Endothelial cell of umbilical vein (primary cell): ENCODE data around the gene TACSTD2. TPM values are rescaled to one million over a fixed set of nuclear protein-coding genes. Genes with fewer than 3 reads are reported as not detected.
A peak's percentile ranks its signal among the peaks of the same experiment; 100 is the strongest.

Source experiments
- BruUV-seq: library from RNA; stranded (reverse); fragments of 400-500 nt; replicated peaks from 2 replicates; lab custom pipeline; 2021; lab: Mats Ljungman, UMichigan
- CTCF ChIA-PET: fragments of 300-600, 350-600 bp; sonication (Branson Sonifier 250); formaldehyde crosslinking; loops from one replicate; lab custom pipeline; 2021; ENCODE audit warnings: antibody characterized with exemption, inconsistent platforms; lab: Charles Lee
- POLR2A ChIA-PET: fragments of 300-600, 350-600 bp; sonication (Branson Sonifier 250); formaldehyde crosslinking; loops from one replicate; lab custom pipeline; 2021; ENCODE audit warnings: antibody characterized with exemption, inconsistent platforms; lab: Charles Lee
- DNase-seq: peaks from one replicate; pipeline ENCODE4 v3.0.0-alpha.2; 2011; ENCODE audit warnings: low read depth, low spot score
- FAIRE-seq: peaks from 2 replicates; lab custom pipeline; 2011; peaks lifted over from hg19 to GRCh38; lab: Jason Lieb, UNC
- H2AFZ ChIP-seq: 2 replicates; pipeline ENCODE4 v1.6.0; 2012; ENCODE audit warnings: low read depth, low read length, control low read depth, inconsistent platforms
- H3K27ac ChIP-seq: 2 replicates; pipeline ENCODE4 v1.5.1; 2011; ENCODE audit warnings: low read depth, mild to moderate bottlenecking, control low read depth, low read length, moderate library complexity; ENCODE audit not compliant: insufficient read depth
- H3K27me3 ChIP-seq, 2 experiments: 2 replicates each; pipeline versions ENCODE4 v1.6.0 to v1.6.1; 2011; ENCODE audit warnings: low read length in 2 of 2, mixed read lengths in 1 of 2; ENCODE audit not compliant: control insufficient read depth in 2 of 2, insufficient read depth in 2 of 2
- H3K36me3 ChIP-seq, 2 experiments: 2 replicates in 1 of 2; 3 replicates in 1 of 2; pipeline ENCODE4 v1.5.1; 2011; ENCODE audit warnings: low read length in 2 of 2, mild to moderate bottlenecking in 1 of 2, moderate library complexity in 1 of 2; ENCODE audit not compliant: control insufficient read depth in 2 of 2, insufficient read depth in 2 of 2; ENCODE audit errors: extremely low read depth in 1 of 2
- H3K4me1 ChIP-seq: 3 replicates; pipeline ENCODE4 v1.5.1; 2011; ENCODE audit warnings: mild to moderate bottlenecking, low read length; ENCODE audit not compliant: control insufficient read depth, insufficient read depth; ENCODE audit errors: extremely low read depth
- H3K4me2 ChIP-seq: 2 replicates; pipeline ENCODE4 v1.6.1; 2011; ENCODE audit warnings: low read length, control low read depth, mixed read lengths; ENCODE audit not compliant: insufficient read depth
- H3K4me3 ChIP-seq, 3 experiments: fragments of 200-600 bp in 1 of 3; sonication (generic), shearing (Covaris generic) in 1 of 3; replicated peaks in 1 of 3; 2 replicates each; pipeline ENCODE4 v1.5.1; 2011 to 2016; ENCODE audit warnings: control low read depth in 3 of 3, low read length in 3 of 3, mild to moderate bottlenecking in 2 of 3, inconsistent platforms in 1 of 3, low read depth in 1 of 3, moderate library complexity in 1 of 3; ENCODE audit not compliant: insufficient read depth in 1 of 3
- H3K79me2 ChIP-seq: 2 replicates; pipeline ENCODE4 v1.6.0; 2012; ENCODE audit warnings: low read length, inconsistent platforms; ENCODE audit not compliant: control insufficient read depth, insufficient read depth
- H3K9ac ChIP-seq: replicated peaks from 2 replicates; pipeline ENCODE3; 2011; ENCODE audit warnings: low read length, control low read depth; ENCODE audit not compliant: insufficient read depth; ENCODE audit errors: extremely low read depth
- H3K9me1 ChIP-seq: replicated peaks from 3 replicates; pipeline ENCODE4 v1.6.0; 2011; ENCODE audit warnings: mild to moderate bottlenecking, low read length; ENCODE audit not compliant: control insufficient read depth, insufficient read depth; ENCODE audit errors: extremely low read depth
- H3K9me3 ChIP-seq: replicated peaks from 2 replicates; pipeline ENCODE4 v1.5.1; 2012; ENCODE audit warnings: low read length, inconsistent platforms; ENCODE audit not compliant: control insufficient read depth, insufficient read depth
- H4K20me1 ChIP-seq: replicated peaks from 2 replicates; pipeline ENCODE3; 2011; ENCODE audit warnings: mild to moderate bottlenecking, low read length; ENCODE audit not compliant: control insufficient read depth, insufficient read depth; ENCODE audit errors: extremely low read depth
- CTCF ChIP-seq, 2 donors: IDR thresholded peaks; 1 replicate in 1 of 2; 2 replicates in 1 of 2; pipeline ENCODE4 v1.5.1; 2011; ENCODE audit warnings: low read length in 2 of 2, mild to moderate bottlenecking in 2 of 2, moderate library complexity in 2 of 2, control low read depth in 1 of 2, inconsistent platforms in 1 of 2, low read depth in 1 of 2; ENCODE audit not compliant: insufficient read depth in 1 of 2; ENCODE audit errors: extremely low read depth in 1 of 2
- EZH2 ChIP-seq: IDR thresholded peaks from 2 replicates; pipeline ENCODE4 v1.6.1; 2012; ENCODE audit warnings: borderline replicate concordance, low read depth, mild to moderate bottlenecking, moderate library complexity, low read length, inconsistent platforms; ENCODE audit not compliant: severe bottlenecking
- FOS ChIP-seq: IDR thresholded peaks from 2 replicates; pipeline ENCODE4 v1.6.1; 2011; ENCODE audit warnings: mild to moderate bottlenecking, low read length, moderate library complexity, borderline replicate concordance; ENCODE audit not compliant: insufficient read depth
- GATA2 ChIP-seq: IDR thresholded peaks from 2 replicates; pipeline ENCODE4 v1.7.0; 2011; ENCODE audit warnings: low read depth, mild to moderate bottlenecking, moderate library complexity, mixed read lengths, low read length; ENCODE audit not compliant: insufficient read length, insufficient read depth
- JUN ChIP-seq: IDR thresholded peaks from 2 replicates; pipeline ENCODE4 v1.6.1; 2011; ENCODE audit warnings: borderline replicate concordance, low read depth; ENCODE audit not compliant: insufficient read length, insufficient read depth
- MAX ChIP-seq: IDR thresholded peaks from 2 replicates; pipeline ENCODE4 v1.6.1; 2011; ENCODE audit not compliant: insufficient read depth, insufficient read length
- MYC ChIP-seq: IDR thresholded peaks from one replicate; pipeline ENCODE4 v1.6.1; 2011; ENCODE audit warnings: mild to moderate bottlenecking, low read depth, low read length
- POLR2A ChIP-seq: IDR thresholded peaks from 2 replicates; pipeline ENCODE4 v1.6.1; 2012; ENCODE audit warnings: low read depth, mild to moderate bottlenecking, control low read depth, low read length
- POLR2AphosphoS5 ChIP-seq: IDR thresholded peaks from 2 replicates; pipeline ENCODE4 v1.6.1; 2012; ENCODE audit warnings: low read depth, mild to moderate bottlenecking, control low read depth, low read length, moderate library complexity; ENCODE audit not compliant: insufficient read depth
- dilution Hi-C: fragments of 300-500 bp; cut with MboI; formaldehyde crosslinking; loops from one replicate; pipeline ENCODE4 v1.15.0; 2019; ENCODE audit warnings: low sequenced_read_pairs; ENCODE audit not compliant: extremely low pct_ligation_motif_present
- intact Hi-C: fragments of 100-400 bp; cut with micrococcal nuclease; formaldehyde crosslinking; loops from one replicate; pipeline ENCODE4 v1.10.0; 2022
- polyA plus RNA-seq, 4 experiments: library from polyadenylated mRNA; depleted of rRNA in 3 of 4; stranded (reverse) in 3 of 4; unstranded in 1 of 4; fragments of >200 nt; gene quantifications; 2 replicates each; pipeline versions ENCODE4 v1.2.1 to v1.2.3, GENCODE V29; 2011 to 2012; ENCODE audit warnings: missing spikeins in 1 of 4
- total RNA-seq: library from RNA; stranded (reverse); gene quantifications from 2 replicates; pipeline ENCODE4 v1.2.3, GENCODE V29; 2021

Gene TACSTD2
- total and polyA plus RNA-seq, 2 donors (not counting 3 experiments of a cell fraction or from before 2014, with no cell fraction given), result 30.7 to 43.3 TPM

- H4K20me1 ChIP-seq, result no peaks in the 10 kb centered on the region
- no peaks in the 10 kb centered on the region for H3K9me3 ChIP-seq
- H3K27ac ChIP-seq, result peak overlapping the region; percentile 83
- no peak for DNase-seq
- H3K79me2 ChIP-seq, result peaks cover 26% of the 10 kb centered on the region
- no peaks in the 10 kb centered on the region for H3K36me3 ChIP-seq
- POLR2A ChIA-PET, result interaction anchor here (0.7 to 1.1 kb wide), 4 partner anchors 8 to 133 kb away, joined by 3 to 4 read pairs (median 3); partner anchors contain the start of gene OMA1
- H3K4me1 ChIP-seq, result peaks cover 22% of the 10 kb centered on the region
- H3K4me3 ChIP-seq, result peak overlapping the region; percentile 22 to 87 (median 75)
- no peak for FAIRE-seq
- peak overlapping the region; percentile 86 for H3K9ac ChIP-seq
- TF ChIP-seq FOS (no peak), GATA2 (no peak), EZH2 (peak; percentile 68), MYC (no peak)
- H3K4me2 ChIP-seq, result peak overlapping the region; percentile 97
- peak overlapping the region; percentile 61 for H2AFZ ChIP-seq
- BruUV-seq, result TSS peak; percentile 28
- H3K9me1 ChIP-seq, result no peaks in the 10 kb centered on the region
- CTCF ChIA-PET, result interaction anchor here (0.8 to 2.6 kb wide), 7 partner anchors 9 to 76 kb away, joined by 3 to 26 read pairs (median 3); partner anchors contain the start of gene OMA1
- dilution Hi-C loops, result no loop called here
- no peaks in the 10 kb centered on the region for H3K27me3 ChIP-seq
- intact Hi-C loops, result loop anchor here (1.0 to 5.0 kb wide), 4 partner anchors 16 to 59 kb away; partner anchors contain the start of gene OMA1
Observed at GRCh38 chr1:58576325-58576726, 726 bp downstream of the TACSTD2 start.

- BruUV-seq, result TSS peak; percentile 72
- peak; percentile 63 for FAIRE-seq
- DNase-seq, result peak; percentile 76
Observed at GRCh38 chr1:58575551-58576324, 1.3 kb downstream of the TACSTD2 start.

More at GRCh38 chr1:58575551-58576324, 1.3 kb downstream of the TACSTD2 start:
- dilution Hi-C loops (no loop called here), intact Hi-C loops (loop anchor here (1.0 to 5.0 kb wide), 4 partner anchors 17 to 58 kb away; partner anchors contain the start of gene OMA1)
- H3K79me2 ChIP-seq, result peaks cover 22% of the 10 kb centered on the region
- H3K9me1 ChIP-seq, result no peaks in the 10 kb centered on the region
- H4K20me1 ChIP-seq, result no peaks in the 10 kb centered on the region
- H3K4me1 ChIP-seq, result peaks cover 22% of the 10 kb centered on the region
- CTCF ChIA-PET, result interaction anchor here (0.8 to 2.6 kb wide), 9 partner anchors 9 to 76 kb away, joined by 3 to 26 read pairs (median 4); partner anchors contain the start of gene OMA1
- H3K27ac ChIP-seq, result peak overlapping the region; percentile 83
- peak overlapping the region; percentile 97 for H3K4me2 ChIP-seq
- no peaks in the 10 kb centered on the region for H3K27me3 ChIP-seq
- TF ChIP-seq EZH2, result no peak
- TF ChIP-seq POLR2AphosphoS5, result no peak
- TF ChIP-seq POLR2A, result peak; percentile 67
- TF ChIP-seq CTCF (IDR thresholded peaks at IDR 0.05; ENCODE audit: extremely low read depth in 1 of 2, insufficient read depth in 1 of 2, low read depth in 1 of 2, low read length in 2 of 2), result no peak
- peak; percentile 40 for TF ChIP-seq JUN
- no peak for TF ChIP-seq MAX
- TF ChIP-seq MYC, result no peak
- TF ChIP-seq FOS, result peak; percentile 55
- TF ChIP-seq GATA2, result no peak
- peak overlapping the region; percentile 61 for H2AFZ ChIP-seq
- H3K9me3 ChIP-seq, result no peaks in the 10 kb centered on the region
- peak overlapping the region; percentile 86 for H3K9ac ChIP-seq
- no peaks in the 10 kb centered on the region for H3K36me3 ChIP-seq
- peak overlapping the region; percentile 22 to 87 (median 75) for H3K4me3 ChIP-seq
- POLR2A ChIA-PET, result interaction anchor here (0.7 to 1.1 kb wide), 5 partner anchors 9 to 134 kb away, joined by 3 to 4 read pairs (median 3); partner anchors contain the start of gene OMA1
